Measurements from ENCODE around the gene ELANE.
A peak's percentile ranks its signal among the peaks of the same experiment; 100 is the strongest.
"Not testable (repeated sequence)": the region's sequence is repeated elsewhere in the genome, so short reads cannot be mapped to it uniquely, and the experiment has no call there.

Gene ELANE

DNA sequence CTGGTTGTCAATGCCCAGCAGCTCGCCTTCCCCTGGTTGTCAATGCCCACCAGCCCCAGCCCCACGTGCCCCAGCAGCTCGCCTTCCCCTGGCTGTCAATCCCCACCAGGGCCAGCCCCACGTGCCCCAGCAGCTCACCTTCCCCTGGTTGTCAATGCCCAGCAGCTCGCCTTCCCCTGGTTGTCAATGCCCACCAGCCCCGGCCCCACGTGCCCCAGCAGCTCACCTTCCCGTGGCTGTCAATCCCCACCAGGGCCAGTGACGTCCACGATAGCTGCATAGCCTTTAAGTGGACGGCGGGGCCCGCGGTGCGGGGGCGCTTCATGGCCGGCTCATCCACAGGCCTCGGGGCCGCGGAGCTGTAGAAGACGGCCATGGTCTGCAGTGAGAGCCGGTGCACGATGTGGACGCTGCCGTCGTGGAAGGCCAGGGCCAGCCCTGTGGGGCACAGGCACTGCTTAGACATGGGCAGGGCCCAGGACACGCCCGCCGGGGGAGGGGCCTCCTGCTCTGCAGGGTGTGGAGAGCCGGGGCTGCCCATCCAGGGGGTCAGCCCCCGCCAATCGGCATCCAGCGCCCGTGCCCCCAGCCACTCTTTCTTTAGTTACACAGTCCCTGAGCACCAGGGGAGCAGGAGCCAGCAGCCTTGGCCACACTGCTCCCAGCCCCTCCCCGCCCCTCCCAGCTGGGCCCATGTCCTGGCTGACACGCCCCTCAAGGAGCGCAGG, 27.8 kb downstream of the ELANE start:
- no peak for DNase-seq (ENCODE audit: low read depth, low spot score)

DNA sequence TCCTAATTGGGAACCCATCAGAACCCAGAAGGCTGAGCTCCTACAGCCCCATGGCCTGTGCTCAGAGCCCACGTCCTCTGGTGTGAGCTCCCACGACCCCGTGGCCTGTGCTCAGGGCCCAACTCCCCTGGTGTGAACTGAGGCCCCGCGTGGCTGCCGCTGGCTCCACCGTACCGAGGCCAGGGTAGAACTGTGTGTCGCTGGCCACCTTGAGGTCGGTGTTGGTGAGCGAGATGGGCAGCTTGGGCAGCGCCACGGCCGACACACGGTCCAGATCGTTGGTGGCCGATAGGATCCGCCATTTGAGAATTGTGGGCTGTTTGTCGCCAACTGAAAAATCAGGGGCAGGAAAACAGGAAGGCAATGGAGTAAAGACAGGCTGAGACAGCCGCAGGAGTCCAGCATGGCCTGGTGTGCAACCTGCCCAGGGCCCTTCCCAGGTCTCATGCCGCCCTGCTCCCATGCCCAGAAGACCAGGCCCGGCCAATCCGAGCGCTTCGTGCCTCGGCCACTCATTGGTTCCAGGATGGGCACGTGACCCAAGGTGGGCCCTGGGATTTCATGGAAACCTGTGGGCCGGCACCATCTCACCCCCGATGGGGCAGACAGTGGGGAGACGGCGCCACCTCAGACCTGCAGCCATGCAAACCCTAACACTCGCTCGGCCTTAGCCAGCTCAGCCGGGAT, 29.4 kb downstream of the ELANE start:
- no peak for DNase-seq (ENCODE audit: low read depth, low spot score)

DNA sequence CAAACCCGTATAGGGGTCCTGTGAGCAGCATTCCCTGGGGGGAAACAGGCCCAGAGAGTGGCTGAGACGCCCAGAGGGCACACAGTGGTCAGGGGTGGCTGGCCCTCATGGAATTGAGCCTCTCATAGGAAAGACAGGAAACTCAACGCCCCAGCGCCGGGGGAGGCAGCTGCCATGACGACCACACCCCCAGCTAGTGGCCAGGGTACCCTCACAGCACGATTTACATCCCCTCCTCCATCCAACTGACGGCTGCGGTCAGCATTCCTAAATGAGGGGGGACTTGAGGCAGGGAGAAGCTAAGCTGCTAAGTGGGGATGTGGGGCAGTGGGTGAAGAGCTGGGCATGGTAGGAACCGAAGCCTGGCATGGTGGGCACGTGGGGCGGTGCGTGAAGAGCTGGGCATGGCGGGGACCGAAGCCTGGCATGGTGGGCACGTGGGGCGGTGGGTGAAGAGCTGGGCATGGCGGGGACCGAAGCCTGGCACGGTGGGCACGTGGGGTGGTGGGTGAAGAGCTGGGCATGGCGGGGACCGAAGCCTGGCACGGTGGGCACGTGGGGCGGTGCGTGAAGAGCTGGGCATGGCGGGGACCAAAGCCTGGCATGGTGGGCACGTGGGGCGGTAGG, 30.9 kb downstream of the ELANE start:
- no peak for DNase-seq (ENCODE audit: low read depth, low spot score)

DNA sequence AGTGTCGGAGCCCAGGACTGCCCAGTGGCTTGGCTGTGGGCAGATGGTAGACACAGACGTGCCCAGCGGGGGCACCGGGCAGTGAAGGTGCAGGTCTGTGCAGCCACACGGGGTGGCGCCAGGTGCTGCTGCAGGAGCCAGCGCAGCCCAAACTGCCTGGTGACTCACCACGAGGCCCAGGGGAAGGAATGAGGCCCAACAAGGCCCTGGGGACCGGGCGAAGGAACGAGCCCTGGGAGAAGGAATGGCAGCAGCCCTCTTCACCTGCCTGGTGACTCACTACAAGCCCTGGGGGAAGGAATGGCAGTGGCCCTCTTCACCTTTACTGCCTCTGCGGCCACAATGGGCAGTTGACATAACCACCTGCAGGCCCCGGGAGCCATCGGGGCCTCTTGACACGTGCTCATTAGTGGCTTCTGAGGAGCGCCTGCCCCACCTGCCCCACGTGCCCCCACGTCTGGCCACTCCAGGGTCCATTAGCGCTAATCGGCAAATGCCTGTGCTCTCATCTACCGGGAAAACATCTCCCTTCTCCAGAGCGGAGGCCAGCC, 31.6 kb downstream of the ELANE start:
- peak; percentile 91 for DNase-seq (ENCODE audit: low read depth, low spot score)

DNA sequence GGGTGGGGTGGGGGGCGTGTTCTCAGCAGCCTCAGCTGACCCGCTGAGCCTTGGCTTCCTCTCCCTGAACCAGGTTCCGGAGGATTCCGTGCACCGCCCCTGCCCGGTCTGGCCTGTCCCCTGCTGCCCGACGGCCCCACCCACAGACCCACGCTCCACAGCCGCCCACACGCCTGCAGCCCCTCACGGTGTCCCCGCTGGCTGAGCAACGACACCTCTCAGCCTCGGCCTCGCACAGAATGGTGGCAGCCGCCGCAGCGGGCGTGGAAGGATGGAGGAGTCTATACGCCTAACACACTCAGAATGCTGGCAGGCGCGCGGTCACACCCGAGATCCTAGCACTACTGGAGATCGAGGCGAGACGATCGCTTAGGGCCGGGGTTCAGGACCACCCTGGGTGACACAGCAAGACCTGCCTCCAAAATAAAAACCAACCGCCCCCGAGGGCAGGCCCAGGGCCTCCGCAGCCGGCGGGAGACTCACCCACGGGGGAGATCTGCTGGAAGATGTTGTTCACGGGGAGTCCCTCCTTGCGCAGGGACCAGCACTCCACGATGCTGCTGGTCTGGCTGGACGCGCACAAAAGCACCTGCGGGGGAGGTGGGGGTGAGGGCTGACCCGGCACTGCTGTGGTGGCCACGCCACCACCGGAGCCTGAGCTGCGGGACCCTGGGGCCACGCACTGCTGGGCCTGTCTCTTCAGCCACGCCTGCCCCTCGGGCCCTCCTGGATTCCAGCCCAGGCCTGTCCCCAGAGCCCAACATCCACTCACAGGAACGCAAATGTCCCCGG, 32.5 kb downstream of the ELANE start:
- DNase-seq (ENCODE audit: low read depth, low spot score) = peak; percentile 45

DNA sequence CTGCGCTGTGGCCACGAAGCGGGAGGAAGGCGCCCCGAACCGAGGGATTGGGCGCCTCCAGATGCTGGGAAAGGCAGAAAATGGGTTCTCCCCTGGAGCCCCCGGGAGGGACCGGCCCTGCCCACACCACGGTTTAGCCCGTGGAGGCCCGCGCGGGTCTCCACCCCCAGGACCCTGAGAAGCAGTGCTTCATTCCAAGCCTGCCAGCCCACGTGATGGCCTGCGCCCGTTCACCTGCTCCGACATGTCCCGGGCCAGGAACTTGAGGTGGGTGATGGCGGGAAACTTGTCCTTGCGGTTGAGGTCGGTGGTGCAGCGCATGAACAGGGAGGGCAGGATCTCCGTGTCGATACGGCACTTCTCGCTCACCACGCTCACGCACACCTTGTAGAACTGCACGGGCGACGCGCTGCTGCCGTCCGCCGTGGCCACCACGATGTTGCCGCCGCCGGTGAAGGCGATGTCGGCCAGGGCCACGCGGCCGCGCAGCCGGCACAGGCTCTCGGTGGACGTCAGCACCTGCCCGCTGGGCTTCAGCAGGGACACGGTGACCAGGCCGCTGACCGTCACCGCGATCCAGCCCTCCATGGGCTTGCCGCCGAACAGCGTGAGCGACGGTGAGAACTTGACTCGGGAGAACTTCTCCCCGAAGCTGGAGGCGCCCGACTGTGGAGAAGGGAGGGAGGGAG, 33.6 kb downstream of the ELANE start:
- no peak for DNase-seq (ENCODE audit: low read depth, low spot score)

DNA sequence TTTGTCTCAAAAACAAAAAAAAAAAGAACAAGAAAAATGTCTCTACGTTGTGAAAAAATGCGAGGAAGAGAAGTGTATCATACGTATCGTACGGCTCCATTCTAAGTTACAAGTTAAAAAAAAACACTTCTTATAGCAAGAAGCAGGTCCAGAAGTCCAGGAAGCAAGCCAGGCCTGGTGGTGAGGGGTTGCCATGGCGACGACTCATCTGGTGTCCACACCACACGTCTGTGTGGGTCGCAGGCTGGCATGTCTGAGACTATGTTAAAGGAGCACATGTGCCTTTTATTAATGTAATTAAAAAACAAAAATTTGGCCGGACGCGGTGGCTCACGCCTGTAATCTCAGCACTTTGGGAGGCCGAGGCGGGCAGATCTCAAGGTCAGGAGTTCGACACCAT, 35.0 kb downstream of the ELANE start:
- peak; percentile 62 for DNase-seq (ENCODE audit: low read depth, low spot score)

DNA sequence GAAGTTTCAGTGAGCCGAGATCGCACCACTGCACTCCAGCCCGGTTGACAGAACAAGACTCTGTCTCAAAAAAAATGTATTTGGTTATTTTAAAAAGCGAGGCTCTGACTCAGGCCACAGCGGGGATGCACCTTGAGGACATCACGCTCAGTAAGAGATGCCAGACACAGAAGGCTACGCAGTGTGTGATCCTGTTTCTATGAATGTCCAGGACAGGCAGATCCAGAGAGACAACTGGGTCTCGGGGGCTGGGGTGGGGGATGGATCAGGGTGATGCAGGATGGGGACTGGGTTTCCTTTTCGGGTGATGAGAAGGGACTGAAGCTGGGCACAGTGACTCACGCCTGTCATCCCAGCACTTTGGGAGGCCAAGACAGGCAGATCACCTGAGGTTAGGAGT, 35.5 kb downstream of the ELANE start:
- DNase-seq (ENCODE audit: low read depth, low spot score) = no peak

DNA sequence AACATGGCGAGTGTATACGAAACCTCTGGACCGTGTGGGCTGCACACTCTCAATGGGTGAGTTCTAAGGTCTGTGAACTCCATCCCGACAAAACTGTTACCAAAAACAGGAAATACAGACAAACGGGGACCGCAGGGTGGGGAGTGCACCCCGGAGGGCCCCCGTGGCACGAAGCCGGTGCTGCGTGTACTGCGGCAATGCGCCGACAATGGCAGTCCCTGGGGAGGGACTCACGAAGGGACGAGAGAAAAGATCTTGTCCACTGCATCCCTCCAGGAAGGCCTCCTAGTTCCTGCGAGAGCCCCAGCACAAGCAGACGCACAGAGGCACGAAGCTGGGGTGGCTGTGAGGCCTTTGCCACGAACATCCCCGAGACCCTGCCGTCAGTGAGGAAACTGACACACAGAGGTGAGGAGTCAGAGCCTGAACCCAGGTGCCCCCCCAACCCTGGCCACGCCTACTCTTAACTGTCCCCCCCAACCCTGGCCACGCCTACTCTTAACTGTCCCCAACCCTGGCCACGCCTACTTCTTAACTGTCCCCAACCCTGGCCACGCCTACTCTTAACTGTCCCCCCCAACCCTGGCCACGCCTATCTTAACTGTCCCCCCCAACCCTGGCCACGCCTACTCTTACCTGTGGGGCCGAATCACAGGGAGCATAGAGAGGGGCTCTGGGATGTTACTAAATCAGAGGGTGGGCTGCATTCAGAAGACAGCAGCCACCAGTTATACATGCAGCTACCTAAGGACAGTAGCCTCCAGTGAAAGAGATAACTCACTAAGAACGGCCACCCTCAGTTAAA, 36.7 kb downstream of the ELANE start:
- DNase-seq (ENCODE audit: low read depth, low spot score) = no peak

DNA sequence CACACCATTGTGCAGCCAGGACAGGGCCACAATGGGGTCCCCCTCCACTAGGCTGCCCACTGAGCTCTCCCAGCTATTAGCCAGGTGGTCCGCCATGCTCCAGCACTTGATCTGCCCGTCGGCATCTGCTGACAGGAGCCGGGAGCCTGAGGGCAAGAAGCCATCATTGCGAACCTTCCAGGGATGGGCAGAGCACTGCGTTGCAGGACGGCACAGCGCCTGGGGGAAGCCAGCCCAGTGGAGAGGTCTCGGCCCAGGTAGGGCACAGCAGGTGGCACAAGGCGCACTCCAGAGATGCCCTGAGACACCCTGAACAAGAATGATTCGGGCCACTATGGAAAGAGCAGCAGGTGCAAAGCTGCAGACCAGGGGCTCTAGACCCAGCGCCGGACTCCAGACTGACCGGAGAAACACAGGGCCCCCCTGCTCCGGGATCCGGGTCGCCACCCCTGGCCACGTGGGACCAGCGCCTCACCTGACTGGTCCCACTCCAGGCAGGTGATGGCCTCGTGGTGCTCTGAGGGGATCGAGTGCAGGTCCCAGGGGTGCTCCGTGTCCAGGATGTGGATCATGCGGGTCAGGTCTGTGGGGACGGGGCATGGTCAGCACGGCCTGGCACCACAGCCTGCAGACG, 37.7 kb downstream of the ELANE start:
- DNase-seq (ENCODE audit: low read depth, low spot score) = no peak

DNA sequence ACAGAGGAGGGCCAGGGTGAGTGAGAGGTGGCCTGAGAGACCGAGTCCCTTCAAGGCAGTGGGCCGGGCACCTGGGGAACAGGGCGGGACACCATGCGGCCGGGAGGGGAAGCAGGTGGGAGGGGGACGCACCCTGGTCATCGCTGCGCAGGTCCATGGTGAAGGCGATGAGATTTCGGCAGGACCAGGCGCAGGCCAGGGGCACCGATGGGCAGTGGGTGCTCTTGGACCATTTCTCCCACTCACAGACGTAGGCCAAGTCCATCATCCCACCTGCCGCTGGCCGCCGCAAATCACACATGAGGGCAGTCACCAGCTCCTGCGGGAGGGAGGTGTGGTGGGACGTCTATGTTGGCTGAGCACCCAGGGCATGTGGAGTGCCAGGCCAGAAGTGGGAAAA, 38.7 kb downstream of the ELANE start:
- no peak for DNase-seq (ENCODE audit: low read depth, low spot score)

DNA sequence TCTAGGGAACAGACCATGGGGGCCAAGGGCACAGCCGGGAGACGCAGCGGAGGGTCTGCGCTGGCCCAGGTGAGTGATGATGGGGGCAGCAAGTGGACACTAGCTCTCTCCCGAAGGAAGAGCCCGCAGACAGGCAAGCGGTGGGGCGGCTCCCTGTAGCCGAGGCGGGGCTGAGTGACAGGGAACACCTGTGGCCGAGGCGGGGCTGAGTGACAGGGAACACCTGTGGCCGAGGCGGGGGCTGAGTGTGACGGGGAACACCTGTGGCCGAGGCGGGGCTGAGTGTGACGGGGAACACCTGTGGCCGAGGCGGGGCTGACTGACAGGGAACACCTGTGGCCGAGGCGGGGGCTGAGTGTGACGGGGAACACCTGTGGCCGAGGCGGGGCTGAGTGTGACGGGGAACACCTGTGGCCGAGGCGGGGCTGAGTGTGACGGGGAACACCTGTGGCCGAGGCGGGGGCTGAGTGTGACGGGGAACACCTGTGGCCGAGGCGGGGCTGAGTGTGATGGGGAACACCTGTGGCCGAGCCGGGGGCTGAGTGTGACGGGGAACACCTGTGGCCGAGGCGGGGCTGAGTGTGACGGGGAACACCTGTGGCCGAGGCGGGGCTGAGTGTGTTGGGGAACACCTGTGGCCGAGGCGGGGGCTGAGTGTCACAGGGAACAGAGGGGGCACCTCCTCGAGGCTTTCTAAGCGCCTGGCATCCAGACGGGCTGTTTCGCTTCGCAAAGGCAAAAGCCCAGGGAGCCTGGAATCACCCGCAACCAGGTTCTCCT, 39.5 kb downstream of the ELANE start:
- not testable (repeated sequence) for DNase-seq (ENCODE audit: low read depth, low spot score)

DNA sequence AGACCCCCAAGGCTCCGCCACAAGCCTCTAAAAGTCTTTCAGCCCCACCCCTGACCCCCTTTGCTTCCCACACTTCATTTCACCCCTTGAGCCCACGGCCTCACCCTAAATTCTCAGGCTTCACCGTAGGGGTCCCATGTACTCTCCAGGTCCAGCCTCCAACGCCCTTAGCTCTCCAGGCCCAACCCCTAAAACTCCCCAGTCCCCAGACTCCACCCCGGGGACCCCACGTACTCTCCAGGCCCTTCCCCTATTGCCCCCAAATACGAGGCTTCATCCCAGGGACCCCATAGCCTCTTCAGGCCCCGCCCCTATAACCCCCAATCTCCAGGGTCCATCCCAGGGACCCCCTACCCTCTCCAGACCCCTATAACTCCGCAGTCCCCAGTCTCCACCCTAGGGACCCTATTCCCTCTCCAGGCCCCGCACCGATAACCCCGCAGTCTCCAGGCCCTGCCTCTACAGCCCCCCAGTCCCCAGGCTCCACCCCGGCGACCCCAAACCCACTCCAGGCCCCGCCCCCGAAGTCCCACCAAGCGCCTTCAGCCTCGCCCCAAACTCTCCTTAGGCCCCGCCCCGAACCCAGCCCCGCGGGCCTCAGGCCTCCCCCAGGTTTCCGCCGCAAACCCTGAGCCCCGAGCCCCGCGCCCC, 40.3 kb downstream of the ELANE start:
- no peak for DNase-seq (ENCODE audit: low read depth, low spot score)

DNA sequence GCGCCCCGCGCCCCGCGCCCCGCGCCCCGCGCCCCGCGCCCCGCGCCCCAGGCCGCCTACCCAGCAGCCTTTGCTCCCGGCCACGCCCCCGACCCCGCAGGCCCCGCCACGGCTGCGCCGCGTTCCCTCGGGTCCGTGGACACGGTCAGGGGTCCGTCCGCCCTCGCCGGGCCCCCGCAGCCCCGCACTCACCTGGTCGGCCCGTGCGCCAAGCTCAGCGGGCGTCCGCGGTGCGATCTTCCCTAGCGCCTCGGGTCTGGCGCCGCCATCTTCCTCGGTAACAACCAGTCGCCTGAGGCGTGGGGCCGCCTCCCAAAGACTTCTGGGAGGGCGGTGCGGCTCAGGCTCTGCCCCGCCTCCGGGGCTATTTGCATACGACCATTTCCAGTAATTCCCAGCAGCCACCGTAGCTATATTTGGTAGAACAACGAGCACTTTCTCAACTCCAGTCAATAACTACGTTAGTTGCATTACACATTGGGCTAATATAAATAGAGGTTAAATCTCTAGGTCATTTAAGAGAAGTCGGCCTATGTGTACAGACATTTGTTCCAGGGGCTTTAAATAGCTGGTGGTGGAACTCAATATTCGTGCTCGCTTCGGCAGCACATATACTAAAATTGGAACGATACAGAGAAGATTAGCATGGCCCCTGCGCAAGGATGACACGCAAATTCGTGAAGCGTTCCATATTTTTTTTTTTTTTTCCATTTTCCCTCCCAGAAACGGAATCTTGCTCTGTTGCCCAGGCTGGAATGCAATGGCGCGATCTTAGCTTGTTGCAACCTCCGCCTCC, 41.0 kb downstream of the ELANE start, which contains the start of the genes MED16 and RNU6-9:
Gene MED16, minus strand, starts transcription at position 294 of the 796 bp plus-strand sequence. CDS start 2,056 bp downstream, outside the sequence.
Gene RNU6-9, plus strand, starts transcription at position 591 of the 796 bp plus-strand sequence.
- peak; percentile 96 for DNase-seq (ENCODE audit: low read depth, low spot score)

DNA sequence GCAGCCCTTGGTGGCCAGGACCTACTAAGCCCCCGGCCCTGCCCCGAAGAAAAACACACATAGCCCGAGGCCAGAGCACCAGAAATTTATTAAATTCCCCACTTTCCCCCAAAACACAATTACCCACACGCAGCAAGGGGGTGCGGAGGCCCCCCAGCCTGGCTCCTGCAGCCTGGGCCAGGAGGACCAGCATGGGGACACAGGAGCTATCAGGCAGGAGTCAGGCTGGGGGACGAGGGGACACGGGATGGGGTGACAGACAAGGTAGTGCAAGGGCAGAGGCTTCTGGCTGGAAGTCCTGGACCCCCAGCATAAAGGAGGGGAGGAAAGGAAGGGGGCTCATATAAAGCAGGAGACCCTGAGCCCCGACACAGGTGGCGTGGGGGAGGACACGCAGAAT, 44.3 kb downstream of the ELANE start:
- no peak for DNase-seq (ENCODE audit: low read depth, low spot score)

DNA sequence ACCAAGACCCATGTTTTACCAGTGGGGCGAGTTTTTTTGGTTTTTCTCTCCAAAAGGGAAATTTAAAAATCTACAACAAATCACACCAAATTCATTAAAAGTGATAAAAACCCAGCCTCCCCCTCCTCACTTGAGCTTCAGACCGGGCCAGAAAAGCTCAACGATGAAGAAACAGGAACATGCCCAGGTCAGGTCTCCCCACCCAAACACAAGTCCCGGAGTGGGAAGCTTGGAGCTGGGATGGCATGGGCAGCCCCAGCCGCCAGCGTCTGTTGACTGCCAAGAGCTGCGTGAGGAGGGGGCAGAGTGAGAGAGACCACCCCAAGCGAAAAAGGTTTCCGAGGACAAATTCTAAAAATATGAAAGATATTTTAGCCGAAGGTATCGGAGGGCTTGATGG, 44.9 kb downstream of the ELANE start:
- no peak for DNase-seq (ENCODE audit: low read depth, low spot score)

DNA sequence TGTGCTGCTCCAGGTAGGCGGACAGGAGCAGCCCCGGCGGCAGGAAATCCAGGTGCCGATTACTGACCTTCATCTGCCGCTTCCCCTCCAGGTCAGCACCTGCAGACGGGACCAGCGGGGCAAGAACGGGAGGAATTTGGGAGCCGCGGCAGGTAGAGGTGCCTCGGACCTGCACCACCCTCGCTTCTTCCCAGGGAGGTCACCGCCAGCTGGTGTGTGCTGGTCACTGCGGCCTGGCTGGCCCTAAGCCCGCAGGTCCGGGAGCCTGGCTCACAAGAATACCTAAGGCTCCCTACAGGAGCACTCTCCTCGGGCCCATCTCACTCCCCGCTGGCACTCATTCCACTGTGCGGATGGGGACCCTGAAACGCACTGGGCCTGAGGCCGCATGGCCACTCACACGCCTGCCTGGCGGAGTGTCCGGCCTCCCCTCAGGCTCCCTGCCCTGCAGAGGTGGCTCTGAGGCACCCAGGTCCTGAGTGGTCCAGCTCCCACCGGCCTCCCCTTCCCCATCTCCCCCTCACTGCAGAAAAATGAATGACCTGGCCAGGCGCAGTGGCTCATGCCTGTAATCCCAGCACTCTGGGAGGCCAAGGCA, 45.4 kb downstream of the ELANE start:
- peak; percentile 61 for DNase-seq (ENCODE audit: low read depth, low spot score)

Measured in ELF-1 (cell line).